HCT116 (cell line): ENCODE data around the gene ARHGAP40. TPM values are rescaled to one million over a fixed set of nuclear protein-coding genes. Genes with fewer than 3 reads are reported as not detected.

ENCODE experiments used
- ATAC-seq: fragments of 200-7000 bp; cut with Tn5 transposase; 2 replicates; pipeline ENCODE4 v1.9.1; 2020; ENCODE audit warnings: mild to moderate bottlenecking, moderate library complexity
- BruUV-seq: library from RNA; stranded (reverse); fragments of 400-500 nt; replicated peaks from 2 replicates; lab custom pipeline; 2021; lab: Mats Ljungman, UMichigan
- CTCF ChIA-PET: fragments of 300-600 bp; sonication (Branson Sonifier 250); formaldehyde crosslinking; loops from one replicate; lab custom pipeline; 2021; ENCODE audit warnings: antibody characterized with exemption; lab: Charles Lee
- POLR2A ChIA-PET: fragments of 300-600, 350-600 bp; sonication (Branson Sonifier 250); formaldehyde crosslinking; loops from one replicate; lab custom pipeline; 2021; ENCODE audit warnings: antibody characterized with exemption; lab: Charles Lee
- RAD21 ChIA-PET, 2 experiments: fragments of 300-600 bp; sonication (Branson Sonifier 250); formaldehyde crosslinking; loops; one replicate each; lab custom pipeline; 2023; ENCODE audit warnings: low total read pairs in 2 of 2; ENCODE audit not compliant: uncharacterized antibody in 2 of 2, unreplicated experiment in 2 of 2, low non-redundant PET in 1 of 2; lab: Charles Lee
- DNase-seq: peaks from one replicate; pipeline ENCODE4 v3.0.0-alpha.2; 2010; ENCODE audit warnings: low read depth, low spot score
- H2AFZ ChIP-seq: fragments of 200-600 bp; shearing (Covaris generic), sonication (generic); 2 replicates; pipeline ENCODE4 v1.6.1; 2017; ENCODE audit warnings: low read depth, mixed run types, mixed read lengths, antibody characterized with exemption, low read length; ENCODE audit not compliant: poor library complexity, severe bottlenecking
- H3K27ac ChIP-seq: 2 replicates; pipeline ENCODE4 v1.5.1; 2012; ENCODE audit warnings: low read depth, low read length
- H3K27me3 ChIP-seq: fragments of 200-600 bp; sonication (generic); 2 replicates; pipeline ENCODE4 v1.6.1; 2016; ENCODE audit warnings: mixed run types, low read length, mixed read lengths; ENCODE audit not compliant: insufficient read depth
- H3K36me3 ChIP-seq, 2 experiments: fragments of 200-500 bp in 1 of 2; fragments of 200-600 bp in 1 of 2; sonication (Bioruptor generic) in 1 of 2; sonication (generic) in 1 of 2; 2 replicates each; pipeline versions ENCODE4 v1.5.1 to v1.6.1; 2014 to 2016; ENCODE audit warnings: low read length in 2 of 2, inconsistent platforms in 1 of 2, mixed read lengths in 1 of 2, mixed run types in 1 of 2; ENCODE audit not compliant: insufficient read depth in 2 of 2, control insufficient read depth in 1 of 2
- H3K4me1 ChIP-seq, 2 experiments: fragments of 200-600 bp in 1 of 2; sonication (generic) in 1 of 2; 2 replicates each; pipeline versions ENCODE4 v1.5.1 to v1.6.1; 2012 to 2017; ENCODE audit warnings: low read length in 2 of 2, inconsistent platforms in 1 of 2, mild to moderate bottlenecking in 1 of 2, mixed read lengths in 1 of 2, mixed run types in 1 of 2, moderate library complexity in 1 of 2; ENCODE audit not compliant: insufficient read depth in 2 of 2, control insufficient read depth in 1 of 2
- H3K4me2 ChIP-seq: fragments of 200-600 bp; sonication (generic); 2 replicates; pipeline ENCODE4 v1.6.1; 2017; ENCODE audit warnings: mixed run types, low read length, mixed read lengths
- H3K4me3 ChIP-seq, 2 experiments: fragments of 200-600 bp in 1 of 2; sonication (generic) in 1 of 2; replicated peaks in 1 of 2; 2 replicates each; pipeline ENCODE4 v1.5.1; 2011 to 2016; ENCODE audit warnings: low read length in 2 of 2, control low read depth in 1 of 2, low read depth in 1 of 2, mild to moderate bottlenecking in 1 of 2, mixed read lengths in 1 of 2, mixed run types in 1 of 2
- H3K79me2 ChIP-seq: fragments of 200-600 bp; sonication (generic); 2 replicates; pipeline ENCODE4 v1.6.1; 2017; ENCODE audit warnings: mild to moderate bottlenecking, mixed run types, low read length, moderate library complexity, mixed read lengths; ENCODE audit not compliant: insufficient read depth
- H3K9ac ChIP-seq: fragments of 200-600 bp; sonication (generic); 2 replicates; pipeline ENCODE4 v1.6.1; 2016; ENCODE audit warnings: low read length, mixed read lengths
- H3K9me2 ChIP-seq: fragments of 200-600 bp; sonication (generic), shearing (Covaris generic); 2 replicates; pipeline ENCODE4 v1.6.1; 2017; ENCODE audit warnings: mixed run types, mild to moderate bottlenecking, moderate library complexity; ENCODE audit not compliant: insufficient read depth
- H3K9me3 ChIP-seq, 2 experiments: fragments of 200-500 bp in 1 of 2; fragments of 200-600 bp in 1 of 2; sonication (Bioruptor generic) in 1 of 2; sonication (generic) in 1 of 2; 2 replicates each; pipeline ENCODE4 v1.6.1; 2014 to 2017; ENCODE audit warnings: low read length in 2 of 2, mixed read lengths in 2 of 2, inconsistent platforms in 1 of 2, low read depth in 1 of 2, mild to moderate bottlenecking in 1 of 2, mixed run types in 1 of 2, moderate library complexity in 1 of 2; ENCODE audit not compliant: control insufficient read depth in 1 of 2, insufficient read depth in 1 of 2
- H4K20me1 ChIP-seq: fragments of 200-600 bp; sonication (generic), shearing (Covaris generic); 2 replicates; pipeline ENCODE4 v1.6.1; 2017; ENCODE audit warnings: mixed run types, mild to moderate bottlenecking, moderate library complexity; ENCODE audit not compliant: insufficient read depth
- CTCF ChIP-seq, 3 experiments: fragments of 200-600 bp in 1 of 3; sonication (generic) in 1 of 3; IDR thresholded peaks in 2 of 3; conservative IDR thresholded peaks in 1 of 3; 2 replicates each; pipeline ENCODE4 v1.5.1; 2012 to 2017; ENCODE audit warnings: low read depth in 2 of 3, low read length in 2 of 3, antibody characterized with exemption in 1 of 3, borderline replicate concordance in 1 of 3, control low read depth in 1 of 3, mild to moderate bottlenecking in 1 of 3, mixed read lengths in 1 of 3, mixed run types in 1 of 3, moderate library complexity in 1 of 3; ENCODE audit not compliant: insufficient read depth in 1 of 3
- ELF1 ChIP-seq: IDR thresholded peaks from 2 replicates; pipeline ENCODE4 v1.6.1; 2012; ENCODE audit warnings: low read depth, borderline replicate concordance
- EZH2 ChIP-seq: fragments of 200-600 bp; sonication (generic); IDR thresholded peaks from 2 replicates; pipeline ENCODE4 v1.6.1; 2017; ENCODE audit warnings: antibody characterized with exemption, mixed run types
- EZH2phosphoT487 ChIP-seq: fragments of 200-600 bp; IDR thresholded peaks from 2 replicates; pipeline ENCODE4 v1.6.1; 2018; ENCODE audit warnings: antibody characterized with exemption, borderline replicate concordance
- POLR2A ChIP-seq: IDR thresholded peaks from 2 replicates; pipeline ENCODE4 v1.7.0; 2011; ENCODE audit warnings: borderline replicate concordance; ENCODE audit not compliant: insufficient read depth, insufficient read length; ENCODE audit errors: extremely low read depth
- POLR2AphosphoS5 ChIP-seq: IDR thresholded peaks from 2 replicates; pipeline ENCODE4 v1.6.1; 2011; ENCODE audit warnings: mild to moderate bottlenecking, low read depth, low read length, moderate library complexity
- SP1 ChIP-seq: IDR thresholded peaks from 2 replicates; pipeline ENCODE4 v1.6.1; 2012; ENCODE audit warnings: low read depth
- SRF ChIP-seq: IDR thresholded peaks from 2 replicates; pipeline ENCODE4 v1.6.1; 2012; ENCODE audit warnings: low read depth
- YY1 ChIP-seq: IDR thresholded peaks from 2 replicates; pipeline ENCODE4 v1.6.1; 2011; ENCODE audit warnings: low read length, low read depth, moderate library complexity, mild to moderate bottlenecking; ENCODE audit not compliant: insufficient replicate concordance; ENCODE audit errors: extremely low read depth
- ZFX ChIP-seq: fragments of 450-650 bp; IDR thresholded peaks from 2 replicates; pipeline ENCODE4 v1.6.1; 2017
- ZNF274 ChIP-seq: fragments of 200-500 bp; sonication (Bioruptor generic); IDR thresholded peaks from 2 replicates; pipeline ENCODE4 v1.6.1; 2014; ENCODE audit warnings: mild to moderate bottlenecking, low read depth, low read length, inconsistent platforms
- intact Hi-C: fragments of 100-400 bp; cut with micrococcal nuclease; formaldehyde crosslinking; loops from 2 replicates; pipeline ENCODE4 v1.10.0; 2022
- total RNA-seq: library from RNA; stranded (reverse); gene quantifications from one replicate; pipeline ENCODE4 v1.2.1, GENCODE V29; 2021; ENCODE audit not compliant: unreplicated experiment
- TF ChIP-seq, protein P1 (sequence below): IDR thresholded peaks from 2 replicates; pipeline ENCODE4 v1.6.1; 2012

ARHGAP40 gene
- total RNA-seq, 1 experiment from 2014 or later: 3.4 TPM

- Histone ChIP-seq H3K27ac (no peak overlapping the region), H3K9me3 (no peaks in the 10 kb centered on the region), H3K27me3 (peaks cover 22% of the 10 kb centered on the region; the same call in 1 of the 2 replicates), H3K79me2 (no peaks in the 10 kb centered on the region), H3K9ac (no peak overlapping the region), H3K4me3 (no peak overlapping the region), H3K9me2 (no peaks in the 10 kb centered on the region), H3K4me1 (no peaks in the 10 kb centered on the region), H3K36me3 (no peaks in the 10 kb centered on the region), H4K20me1 (no peaks in the 10 kb centered on the region), H3K4me2 (no peak overlapping the region), H2AFZ (no peak overlapping the region)
- CTCF ChIA-PET: no interaction called here
- RAD21 ChIA-PET: no interaction called here
- ATAC-seq: no peak
- POLR2A ChIA-PET: no interaction called here
- intact Hi-C loops: no loop called here
- BruUV-seq: no TSS peak
- no peak for DNase-seq
- TF ChIP-seq ELF1: no peak
- no peak for TF ChIP-seq SP1
- no peak for TF ChIP-seq POLR2A
- TF ChIP-seq EZH2: no peak
- no peak for TF ChIP-seq ZFX
- TF ChIP-seq, protein P1, sequence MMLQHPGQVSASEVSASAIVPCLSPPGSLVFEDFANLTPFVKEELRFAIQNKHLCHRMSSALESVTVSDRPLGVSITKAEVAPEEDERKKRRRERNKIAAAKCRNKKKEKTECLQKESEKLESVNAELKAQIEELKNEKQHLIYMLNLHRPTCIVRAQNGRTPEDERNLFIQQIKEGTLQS: no peak
- TF ChIP-seq ZNF274: no peak
- no peak for TF ChIP-seq SRF
- no peak for TF ChIP-seq CTCF (IDR thresholded peaks at IDR 0.05 in 2 of 3, conservative IDR thresholded peaks at IDR 0.05 in 1 of 3; ENCODE audit: borderline replicate concordance in 1 of 3, insufficient read depth in 1 of 3, low read depth in 2 of 3, low read length in 2 of 3)
- no peak for TF ChIP-seq YY1
- TF ChIP-seq EZH2phosphoT487: no peak
- TF ChIP-seq POLR2AphosphoS5: no peak
Observed at GRCh38 chr20:38673725-38674091, 72.1 kb downstream of the ARHGAP40 start.
